Loucy (cell line): Measurements from ENCODE around the gene PAGE2B.
"Not testable (repeated sequence)": the region's sequence is repeated elsewhere in the genome, so short reads cannot be mapped to it uniquely, and the experiment has no call there.

ENCODE experiments used
- H2AFZ ChIP-seq: fragments of 200-600 bp; sonication (generic); 2 replicates; pipeline ENCODE4 v1.6.0; 2016; ENCODE audit warnings: antibody characterized with exemption, mild to moderate bottlenecking, low read length, moderate library complexity
- H3F3A ChIP-seq: fragments of 200-600 bp; 2 replicates; pipeline ENCODE4 v1.6.0; 2016; ENCODE audit warnings: antibody characterized with exemption, low read depth, mild to moderate bottlenecking
- H3K27me3 ChIP-seq: fragments of 200-600 bp; sonication (generic); 2 replicates; pipeline ENCODE4 v1.6.1; 2014; ENCODE audit warnings: low read length, mild to moderate bottlenecking; ENCODE audit not compliant: insufficient read depth, poor library complexity, severe bottlenecking
- H3K36me3 ChIP-seq: fragments of 200-600 bp; sonication (generic); 2 replicates; pipeline ENCODE4 v1.6.1; 2016; ENCODE audit warnings: low read length; ENCODE audit not compliant: insufficient read depth
- H3K4me1 ChIP-seq: fragments of 200-600 bp; sonication (generic); 2 replicates; pipeline ENCODE4 v1.5.1; 2014; ENCODE audit warnings: low read length, mild to moderate bottlenecking; ENCODE audit not compliant: insufficient read depth, poor library complexity, severe bottlenecking
- H3K4me2 ChIP-seq: fragments of 200-600 bp; sonication (generic); 2 replicates; pipeline ENCODE4 v1.6.0; 2014; ENCODE audit warnings: antibody characterized with exemption, low read length, low read depth, mild to moderate bottlenecking; ENCODE audit not compliant: poor library complexity, severe bottlenecking
- H3K4me3 ChIP-seq: fragments of 200-600 bp; sonication (generic); 2 replicates; pipeline ENCODE4 v1.5.1; 2014; ENCODE audit warnings: low read length, mild to moderate bottlenecking, mixed read lengths; ENCODE audit not compliant: poor library complexity, severe bottlenecking
- H3K79me2 ChIP-seq: fragments of 200-600 bp; sonication (generic); 2 replicates; pipeline ENCODE4 v1.6.1; 2014; ENCODE audit warnings: low read length; ENCODE audit not compliant: insufficient read depth
- H3K9ac ChIP-seq: fragments of 200-600 bp; sonication (generic); 2 replicates; pipeline ENCODE4 v1.6.0; 2014; ENCODE audit warnings: mild to moderate bottlenecking, low read depth, low read length, moderate library complexity; ENCODE audit not compliant: poor library complexity, severe bottlenecking
- H3K9me2 ChIP-seq: fragments of 200-600 bp; sonication (generic); replicated peaks from 2 replicates; pipeline ENCODE4 v1.6.1; 2016; ENCODE audit warnings: low read depth, low read length, mixed read lengths
- H3K9me3 ChIP-seq: fragments of 200-600 bp; sonication (generic); 2 replicates; pipeline ENCODE4 v1.6.1; 2014; ENCODE audit warnings: mild to moderate bottlenecking, antibody characterized with exemption, low read length, low read depth; ENCODE audit not compliant: insufficient read depth
- H4K20me1 ChIP-seq: fragments of 200-600 bp; sonication (generic); 2 replicates; pipeline ENCODE4 v1.6.0; 2014; ENCODE audit warnings: antibody characterized with exemption, low read length, mild to moderate bottlenecking; ENCODE audit not compliant: insufficient read depth, poor library complexity, severe bottlenecking
- EZH2phosphoT487 ChIP-seq: fragments of 200-600 bp; IDR thresholded peaks from 2 replicates; pipeline ENCODE4 v1.6.1; 2018; ENCODE audit warnings: antibody characterized with exemption, mild to moderate bottlenecking, moderate library complexity, borderline replicate concordance
- TF ChIP-seq, protein P1 (sequence below): fragments of 200-600 bp; sonication (generic); conservative IDR thresholded peaks from 2 replicates; pipeline ENCODE4 v1.5.1; 2014; ENCODE audit warnings: mild to moderate bottlenecking, antibody characterized with exemption, low read length

The PAGE2B gene

DNA sequence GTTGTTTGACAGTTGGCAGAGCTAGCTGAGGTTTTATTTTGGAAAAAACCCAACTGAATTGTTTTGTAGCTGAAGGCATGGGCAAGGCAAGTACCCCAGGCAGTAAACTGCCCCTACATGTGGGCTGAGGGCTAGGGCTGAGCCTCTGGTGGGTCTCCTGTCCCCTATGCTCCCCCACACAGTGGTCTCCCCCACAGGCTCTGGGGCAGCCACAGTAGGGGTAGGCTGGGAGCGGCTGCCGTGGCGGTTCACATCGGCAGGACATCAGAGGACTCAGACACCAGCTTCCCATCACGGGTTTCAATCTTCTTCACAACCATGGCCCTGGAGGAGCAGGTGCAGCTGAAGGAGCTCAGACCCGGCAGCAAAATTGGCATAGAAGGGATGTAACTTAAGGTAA lies 33.3 kb upstream of the PAGE2B start:
- Histone ChIP-seq H3K4me3 (no peak overlapping the region), H4K20me1 (no peaks in the 10 kb centered on the region), H3K4me2 (no peak overlapping the region), H3K27me3 (no peaks in the 10 kb centered on the region), H3K79me2 (no peaks in the 10 kb centered on the region), H3K4me1 (no peaks in the 10 kb centered on the region), H2AFZ (no peak overlapping the region), H3K9me2 (no peaks in the 10 kb centered on the region), H3K9me3 (no peaks in the 10 kb centered on the region), H3K9ac (no peak overlapping the region), H3F3A (no peaks in the 10 kb centered on the region), H3K36me3 (no peaks in the 10 kb centered on the region)
- no peak for TF ChIP-seq EZH2phosphoT487
- TF ChIP-seq, protein P1, sequence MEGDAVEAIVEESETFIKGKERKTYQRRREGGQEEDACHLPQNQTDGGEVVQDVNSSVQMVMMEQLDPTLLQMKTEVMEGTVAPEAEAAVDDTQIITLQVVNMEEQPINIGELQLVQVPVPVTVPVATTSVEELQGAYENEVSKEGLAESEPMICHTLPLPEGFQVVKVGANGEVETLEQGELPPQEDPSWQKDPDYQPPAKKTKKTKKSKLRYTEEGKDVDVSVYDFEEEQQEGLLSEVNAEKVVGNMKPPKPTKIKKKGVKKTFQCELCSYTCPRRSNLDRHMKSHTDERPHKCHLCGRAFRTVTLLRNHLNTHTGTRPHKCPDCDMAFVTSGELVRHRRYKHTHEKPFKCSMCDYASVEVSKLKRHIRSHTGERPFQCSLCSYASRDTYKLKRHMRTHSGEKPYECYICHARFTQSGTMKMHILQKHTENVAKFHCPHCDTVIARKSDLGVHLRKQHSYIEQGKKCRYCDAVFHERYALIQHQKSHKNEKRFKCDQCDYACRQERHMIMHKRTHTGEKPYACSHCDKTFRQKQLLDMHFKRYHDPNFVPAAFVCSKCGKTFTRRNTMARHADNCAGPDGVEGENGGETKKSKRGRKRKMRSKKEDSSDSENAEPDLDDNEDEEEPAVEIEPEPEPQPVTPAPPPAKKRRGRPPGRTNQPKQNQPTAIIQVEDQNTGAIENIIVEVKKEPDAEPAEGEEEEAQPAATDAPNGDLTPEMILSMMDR, result no peak

DNA sequence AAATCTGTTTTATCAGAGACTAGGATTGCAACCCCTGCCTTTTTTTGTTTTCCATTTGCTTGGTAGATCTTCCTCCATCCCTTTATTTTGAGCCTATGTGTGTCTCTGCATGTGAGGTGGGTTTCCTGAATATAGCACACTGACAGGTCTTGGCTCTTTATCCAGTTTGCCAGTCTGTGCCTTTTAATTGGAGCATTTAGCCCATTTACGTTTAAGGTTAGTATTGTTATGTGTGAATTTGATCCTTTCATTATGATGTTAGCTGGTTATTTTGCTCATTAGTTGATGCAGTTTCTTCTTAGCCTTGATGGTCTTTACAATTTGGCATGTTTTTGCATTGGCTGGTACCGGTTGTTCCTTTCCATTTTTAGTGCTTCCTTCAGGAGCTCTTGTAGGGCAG lies 24.2 kb upstream of the PAGE2B start:
- not testable (repeated sequence) for H3K4me3 ChIP-seq, H3K36me3 ChIP-seq, H3K79me2 ChIP-seq, H3K9me3 ChIP-seq, H3K27me3 ChIP-seq, H3K9me2 ChIP-seq, H3K4me2 ChIP-seq, H3K9ac ChIP-seq, H3F3A ChIP-seq, H3K4me1 ChIP-seq, H2AFZ ChIP-seq, H4K20me1 ChIP-seq

DNA sequence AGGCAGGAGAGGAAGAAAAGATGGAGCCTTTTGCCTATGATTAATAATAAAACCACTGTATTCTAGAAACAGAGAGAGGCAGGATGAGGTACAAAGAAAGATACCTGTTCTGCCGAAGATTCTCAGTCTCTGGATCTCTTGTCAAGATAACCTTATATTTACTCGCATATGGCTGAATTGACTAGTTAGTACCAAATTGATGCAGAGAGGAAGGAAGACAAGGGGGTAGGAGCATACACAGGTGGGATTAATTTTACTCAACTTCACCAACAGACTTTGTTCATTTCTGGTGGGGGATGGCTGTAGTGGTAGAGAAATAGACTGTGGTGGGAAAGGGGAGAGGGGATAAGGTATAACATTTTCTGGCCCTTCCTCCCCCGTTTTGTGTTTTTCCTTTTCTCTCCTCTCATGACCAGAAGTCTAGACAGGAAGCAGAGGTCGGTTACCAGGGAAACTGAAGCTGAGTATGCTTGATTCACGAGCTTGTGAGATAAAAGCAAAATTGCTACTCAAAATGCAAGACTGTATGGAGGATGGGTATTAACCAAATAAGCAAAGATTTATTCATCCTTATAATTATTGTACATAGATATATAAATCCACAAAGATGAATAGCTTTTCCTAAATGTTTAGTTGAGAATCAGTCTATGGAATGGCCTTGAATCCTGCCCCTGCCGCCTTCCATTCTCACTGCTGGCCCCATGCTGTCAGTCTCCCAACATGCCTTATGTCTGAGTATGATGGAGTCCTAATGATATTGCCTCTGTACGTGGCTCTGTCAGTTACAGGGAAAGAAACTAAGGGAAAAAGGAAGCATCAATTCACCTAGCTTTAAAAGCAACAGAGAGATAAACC lies 17.8 kb upstream of the PAGE2B start:
- H3F3A ChIP-seq, result no peaks in the 10 kb centered on the region
- H3K9me3 ChIP-seq, result no peaks in the 10 kb centered on the region
- no peak overlapping the region for H3K9ac ChIP-seq
- peak overlapping the region; percentile 77 for H3K4me2 ChIP-seq
- H4K20me1 ChIP-seq, result no peaks in the 10 kb centered on the region
- H3K27me3 ChIP-seq, result no peaks in the 10 kb centered on the region
- peak overlapping the region; percentile 60 for H2AFZ ChIP-seq
- H3K4me1 ChIP-seq, result peaks cover 5% of the 10 kb centered on the region
- H3K4me3 ChIP-seq, result peak overlapping the region; percentile 52
- TF ChIP-seq, protein P1, result no peak
- TF ChIP-seq EZH2phosphoT487, result no peak
- no peaks in the 10 kb centered on the region for H3K9me2 ChIP-seq
- no peaks in the 10 kb centered on the region for H3K36me3 ChIP-seq
- H3K79me2 ChIP-seq, result no peaks in the 10 kb centered on the region
